WTC11 (cell line): ENCODE measurements around the gene PDE1C.

Experiments
- CREM ChIP-seq: sonication (generic); formaldehyde crosslinking; IDR thresholded peaks from 2 replicates; pipeline ENCODE4 v1.8.1; 2022; ENCODE audit warnings: mild to moderate bottlenecking, missing genetic modification reagents, moderate library complexity
- ESRRA ChIP-seq: sonication (generic); formaldehyde crosslinking; IDR thresholded peaks from 2 replicates; pipeline ENCODE4 v1.8.1; 2022; ENCODE audit warnings: mild to moderate bottlenecking, missing genetic modification reagents, borderline replicate concordance
- TF ChIP-seq, protein P1 (sequence below): fragments of 200-600 bp; IDR thresholded peaks from 2 replicates; pipeline ENCODE4 v1.8.0; 2022; ENCODE audit warnings: antibody characterized with exemption
- TF ChIP-seq, protein P2 (sequence below): sonication (generic); formaldehyde crosslinking; conservative IDR thresholded peaks from 2 replicates; pipeline ENCODE4 v1.8.1; 2023; ENCODE audit warnings: mild to moderate bottlenecking, low read depth, missing genetic modification reagents, moderate library complexity

DNA sequence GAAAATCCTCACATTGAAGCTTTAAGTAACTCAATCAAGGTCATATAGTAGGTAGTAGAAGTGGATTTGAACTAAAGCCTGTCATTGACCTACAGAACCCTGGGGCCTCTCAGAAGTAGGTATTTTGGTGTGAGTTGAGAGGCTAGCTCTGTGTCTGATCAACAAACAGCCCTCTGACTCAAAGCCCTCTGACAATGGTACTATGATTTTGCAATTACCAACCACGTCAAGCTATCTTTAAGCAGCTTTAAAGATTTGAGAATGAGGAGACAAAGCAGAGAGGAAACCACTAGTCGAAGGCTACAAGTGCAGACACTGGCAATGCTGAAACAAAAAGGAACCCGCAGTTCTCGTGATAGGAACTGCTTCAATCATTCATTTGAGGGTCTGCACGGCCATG lies 19.0 kb upstream of the PDE1C start:
- no peak for TF ChIP-seq CREM
- no peak for TF ChIP-seq ESRRA (CRISPR knock-in tag)
- TF ChIP-seq, protein P1, sequence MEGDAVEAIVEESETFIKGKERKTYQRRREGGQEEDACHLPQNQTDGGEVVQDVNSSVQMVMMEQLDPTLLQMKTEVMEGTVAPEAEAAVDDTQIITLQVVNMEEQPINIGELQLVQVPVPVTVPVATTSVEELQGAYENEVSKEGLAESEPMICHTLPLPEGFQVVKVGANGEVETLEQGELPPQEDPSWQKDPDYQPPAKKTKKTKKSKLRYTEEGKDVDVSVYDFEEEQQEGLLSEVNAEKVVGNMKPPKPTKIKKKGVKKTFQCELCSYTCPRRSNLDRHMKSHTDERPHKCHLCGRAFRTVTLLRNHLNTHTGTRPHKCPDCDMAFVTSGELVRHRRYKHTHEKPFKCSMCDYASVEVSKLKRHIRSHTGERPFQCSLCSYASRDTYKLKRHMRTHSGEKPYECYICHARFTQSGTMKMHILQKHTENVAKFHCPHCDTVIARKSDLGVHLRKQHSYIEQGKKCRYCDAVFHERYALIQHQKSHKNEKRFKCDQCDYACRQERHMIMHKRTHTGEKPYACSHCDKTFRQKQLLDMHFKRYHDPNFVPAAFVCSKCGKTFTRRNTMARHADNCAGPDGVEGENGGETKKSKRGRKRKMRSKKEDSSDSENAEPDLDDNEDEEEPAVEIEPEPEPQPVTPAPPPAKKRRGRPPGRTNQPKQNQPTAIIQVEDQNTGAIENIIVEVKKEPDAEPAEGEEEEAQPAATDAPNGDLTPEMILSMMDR, result no peak
- TF ChIP-seq, protein P2, sequence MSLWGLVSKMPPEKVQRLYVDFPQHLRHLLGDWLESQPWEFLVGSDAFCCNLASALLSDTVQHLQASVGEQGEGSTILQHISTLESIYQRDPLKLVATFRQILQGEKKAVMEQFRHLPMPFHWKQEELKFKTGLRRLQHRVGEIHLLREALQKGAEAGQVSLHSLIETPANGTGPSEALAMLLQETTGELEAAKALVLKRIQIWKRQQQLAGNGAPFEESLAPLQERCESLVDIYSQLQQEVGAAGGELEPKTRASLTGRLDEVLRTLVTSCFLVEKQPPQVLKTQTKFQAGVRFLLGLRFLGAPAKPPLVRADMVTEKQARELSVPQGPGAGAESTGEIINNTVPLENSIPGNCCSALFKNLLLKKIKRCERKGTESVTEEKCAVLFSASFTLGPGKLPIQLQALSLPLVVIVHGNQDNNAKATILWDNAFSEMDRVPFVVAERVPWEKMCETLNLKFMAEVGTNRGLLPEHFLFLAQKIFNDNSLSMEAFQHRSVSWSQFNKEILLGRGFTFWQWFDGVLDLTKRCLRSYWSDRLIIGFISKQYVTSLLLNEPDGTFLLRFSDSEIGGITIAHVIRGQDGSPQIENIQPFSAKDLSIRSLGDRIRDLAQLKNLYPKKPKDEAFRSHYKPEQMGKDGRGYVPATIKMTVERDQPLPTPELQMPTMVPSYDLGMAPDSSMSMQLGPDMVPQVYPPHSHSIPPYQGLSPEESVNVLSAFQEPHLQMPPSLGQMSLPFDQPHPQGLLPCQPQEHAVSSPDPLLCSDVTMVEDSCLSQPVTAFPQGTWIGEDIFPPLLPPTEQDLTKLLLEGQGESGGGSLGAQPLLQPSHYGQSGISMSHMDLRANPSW (CRISPR knock-in tag), result no peak
